Skeletal muscle tissue (tissue), 1 donor: Measurements from ENCODE around the gene MCAT. TPM values are rescaled to one million over a fixed set of nuclear protein-coding genes. Genes with fewer than 3 reads are reported as not detected.

Source experiments
- total RNA-seq: library from RNA; depleted of rRNA; stranded (reverse); fragments of >200 nt; gene quantifications from one replicate; pipeline ENCODE4 v1.2.3, GENCODE V29; 2014

The MCAT gene
- total RNA-seq, 1 donor from 2014 or later = 8.4 TPM

Other genes starting within 250 kb of the MCAT start
- 20.9 TPM for gene PACSIN2, start 128.2 kb downstream of the MCAT start, total RNA-seq
- 8.9 TPM for gene TTLL1, start 54.0 kb downstream of the MCAT start, total RNA-seq
- gene BIK, start 32.6 kb downstream of the MCAT start, total RNA-seq = 0.52 TPM
- 69.4 TPM for gene TSPO, start 8.2 kb upstream of the MCAT start, total RNA-seq
- 13.0 TPM for gene TTLL12, start 43.7 kb upstream of the MCAT start, total RNA-seq
- gene SCUBE1, start 200.0 kb upstream of the MCAT start, total RNA-seq = under 0.01 TPM